GM21360 (cell line): Measurements from ENCODE around the gene ADGRL1.
"Not testable (repeated sequence)": the region's sequence is repeated elsewhere in the genome, so short reads cannot be mapped to it uniquely, and the experiment has no call there.

ENCODE experiments used
- ATAC-seq: cut with Tn5 transposase; IDR thresholded peaks from one replicate; pipeline ENCODE4 v1.9.1; 2021; ENCODE audit warnings: mild to moderate bottlenecking, moderate library complexity; ENCODE audit not compliant: unreplicated experiment

ADGRL1 gene

GRCh38 chr19:14205452-14206287 lies at the start of gene ADGRL1:
ADGRL1 (minus strand) TSS chr19:14206169; CDS start chr19:14183602, 22,567 bp downstream.
- not testable (repeated sequence) for ATAC-seq

DNA sequence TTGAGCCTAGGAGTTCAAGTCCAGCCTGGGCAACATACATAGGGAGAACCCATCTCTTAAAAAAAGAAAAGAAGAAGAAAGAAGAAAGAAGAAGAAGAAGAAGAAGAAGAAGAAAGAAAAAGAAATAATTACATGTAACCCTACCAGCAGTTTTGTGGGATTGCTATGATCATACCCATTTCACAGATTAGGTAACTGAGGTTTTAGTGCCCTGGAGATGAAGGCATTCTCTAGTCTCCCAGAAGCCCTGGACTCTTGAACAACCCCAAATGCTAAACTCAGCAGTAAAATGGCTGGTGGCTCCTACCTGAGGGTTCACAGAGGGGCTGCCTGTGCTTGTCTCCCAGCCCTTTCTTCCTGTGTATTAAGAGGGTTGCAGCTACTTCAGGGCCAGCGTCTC lies 49.3 kb upstream of the ADGRL1 start:
- not testable (repeated sequence) for ATAC-seq

GRCh38 chr19:14253822-14254599 lies 48.0 kb upstream of the ADGRL1 start:
- ATAC-seq, result not testable (repeated sequence)

- ATAC-seq, result not testable (repeated sequence)
These were observed 46.2 kb upstream of the ADGRL1 start for GRCh38 chr19:14252136-14252535.

DNA sequence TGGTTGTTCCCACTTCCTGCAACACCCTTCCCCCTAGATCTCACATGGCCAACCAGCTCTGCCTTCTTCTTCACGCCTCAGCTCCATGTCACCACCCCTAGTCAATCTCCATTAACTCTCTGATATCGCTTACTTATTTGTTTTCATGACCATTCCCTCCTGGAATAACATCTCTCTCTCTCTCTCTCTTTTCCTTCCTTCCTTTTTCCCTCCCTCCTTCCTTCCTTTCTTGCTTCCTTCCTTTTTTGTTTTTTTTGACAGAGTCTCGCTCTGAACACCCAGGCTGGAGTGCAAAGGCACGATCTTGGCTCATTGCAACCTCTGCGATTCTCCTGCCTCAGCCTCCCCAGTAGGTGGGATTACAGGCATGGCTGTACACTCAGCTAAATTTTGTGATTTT lies 44.9 kb upstream of the ADGRL1 start:
- ATAC-seq, result no peak

DNA sequence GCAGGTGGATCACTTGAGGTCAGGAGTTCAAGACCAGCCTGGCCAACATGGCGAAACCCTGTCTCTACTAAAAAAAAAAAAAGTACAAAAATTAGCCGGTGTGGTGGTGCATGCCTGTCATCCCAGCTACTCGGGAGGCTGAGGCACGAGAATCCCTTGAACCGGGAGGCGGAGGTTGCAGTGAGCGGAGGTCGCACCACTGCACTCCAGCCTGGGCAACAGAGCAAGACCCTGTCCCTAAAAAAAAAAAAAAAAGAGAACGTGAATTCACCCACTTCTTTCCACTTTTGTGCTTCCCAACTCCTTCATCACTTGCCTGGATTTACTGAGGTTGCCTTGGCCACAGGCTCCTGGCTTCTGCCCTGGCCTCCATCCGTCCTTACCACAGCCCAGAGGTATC lies 44.3 kb upstream of the ADGRL1 start:
- ATAC-seq, result not testable (repeated sequence)

- not testable (repeated sequence) for ATAC-seq
These were observed 43.9 kb upstream of the ADGRL1 start for GRCh38 chr19:14249891-14250290.

DNA sequence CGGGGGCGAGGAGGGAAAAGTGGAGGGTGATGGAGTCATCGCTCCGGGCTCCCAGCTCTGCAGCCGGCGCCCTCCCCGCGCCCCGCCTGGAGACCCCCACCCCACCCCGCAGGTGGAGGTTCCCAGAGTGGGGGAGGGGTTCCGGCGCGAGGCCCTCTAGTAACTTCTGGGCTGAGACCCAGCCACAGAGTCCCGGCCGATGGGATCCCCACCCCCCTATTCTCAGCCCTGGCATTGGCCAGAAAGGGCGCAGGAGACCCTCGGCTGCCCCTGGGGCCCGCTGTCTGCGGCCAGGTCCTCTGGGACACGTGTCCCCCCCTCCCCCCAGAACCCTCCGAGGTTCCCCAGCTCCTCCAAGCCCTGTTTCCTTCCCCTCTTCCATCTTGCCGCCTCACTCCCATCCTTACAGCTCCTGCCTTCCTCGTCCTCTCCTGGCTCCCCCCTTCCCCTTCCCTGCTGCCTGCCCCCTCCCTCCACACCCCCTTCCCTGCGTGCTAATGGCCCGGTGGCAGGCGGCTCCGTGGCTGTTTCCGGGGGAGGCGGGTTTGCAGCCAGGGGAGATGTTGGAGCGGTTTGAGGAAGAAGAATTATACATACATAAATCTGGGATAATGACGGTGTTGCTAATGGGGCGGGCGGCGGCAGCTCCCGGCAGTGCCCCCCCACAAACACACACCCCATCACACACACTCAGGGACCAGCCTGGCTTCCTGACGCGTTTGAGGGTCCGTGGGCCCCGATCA lies 43.2 kb upstream of the ADGRL1 start:
- not testable (repeated sequence) for ATAC-seq

DNA sequence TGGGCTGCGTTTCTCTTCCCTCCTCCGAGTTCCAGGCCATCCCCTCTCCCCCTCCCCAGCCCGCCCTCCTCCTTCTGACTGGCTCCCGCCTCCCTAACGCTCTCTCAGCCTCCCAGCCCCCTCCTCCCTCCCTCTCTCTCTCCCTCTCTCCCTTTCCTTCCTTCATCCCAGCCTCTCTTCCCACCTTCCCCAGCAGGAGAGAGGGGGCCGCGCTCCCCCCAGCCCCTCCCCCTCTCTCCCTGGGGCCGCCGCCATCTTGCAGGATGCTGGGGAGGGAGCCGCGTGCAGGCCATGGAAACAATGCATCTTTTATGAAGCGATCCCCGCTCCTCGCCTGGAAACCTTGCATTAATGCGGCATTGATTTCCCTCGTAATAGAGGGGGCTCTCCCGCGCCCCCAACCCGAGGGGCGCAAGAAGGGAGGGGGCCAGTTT lies 42.6 kb upstream of the ADGRL1 start:
- no peak for ATAC-seq

- not testable (repeated sequence) for ATAC-seq
These were observed 41.8 kb upstream of the ADGRL1 start for GRCh38 chr19:14247548-14248471.

GRCh38 chr19:14247205-14247547 lies 41.2 kb upstream of the ADGRL1 start:
- ATAC-seq, result not testable (repeated sequence)

DNA sequence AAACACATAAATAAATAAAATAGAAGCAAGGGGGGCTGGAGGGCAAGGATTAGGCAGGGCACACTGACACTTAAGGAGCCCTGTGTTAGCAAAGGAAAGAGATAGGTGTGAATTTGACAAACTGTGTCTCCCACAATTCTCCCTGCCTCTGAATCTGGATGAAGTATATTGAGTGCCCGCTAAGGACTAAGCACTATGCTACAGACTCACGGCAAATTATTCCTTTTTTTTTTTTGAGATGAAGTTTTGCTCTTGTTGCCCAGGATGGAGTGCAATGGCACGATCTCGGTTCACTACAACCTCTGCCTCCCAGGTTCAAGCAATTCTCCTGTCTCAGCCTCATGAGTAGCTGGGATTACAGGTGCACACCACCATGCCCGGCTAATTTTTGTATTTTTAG lies 38.4 kb upstream of the ADGRL1 start:
- not testable (repeated sequence) for ATAC-seq

- ATAC-seq, result not testable (repeated sequence)
These were observed 37.7 kb upstream of the ADGRL1 start for GRCh38 chr19:14243718-14244117.

GRCh38 chr19:14237014-14237941 lies 31.3 kb upstream of the ADGRL1 start:
- no peak for ATAC-seq

- not testable (repeated sequence) for ATAC-seq
These were observed 27.0 kb upstream of the ADGRL1 start for GRCh38 chr19:14232945-14233344.

GRCh38 chr19:14228446-14229071 lies 22.6 kb upstream of the ADGRL1 start:
- ATAC-seq, result not testable (repeated sequence)

- ATAC-seq, result not testable (repeated sequence)
These were observed 20.5 kb upstream of the ADGRL1 start for GRCh38 chr19:14226498-14226897.

- ATAC-seq, result no peak
These were observed 16.9 kb upstream of the ADGRL1 start for GRCh38 chr19:14222886-14223285.

GRCh38 chr19:14221345-14221744 lies 15.4 kb upstream of the ADGRL1 start:
- ATAC-seq, result not testable (repeated sequence)
